GM21576 (cell line): ENCODE measurements around the gene RNF130.

Experiments used
- ATAC-seq: cut with Tn5 transposase; IDR thresholded peaks from one replicate; pipeline ENCODE4 v1.9.1; 2021; ENCODE audit warnings: mild to moderate bottlenecking, moderate library complexity; ENCODE audit not compliant: unreplicated experiment

RNF130 gene, protein sequence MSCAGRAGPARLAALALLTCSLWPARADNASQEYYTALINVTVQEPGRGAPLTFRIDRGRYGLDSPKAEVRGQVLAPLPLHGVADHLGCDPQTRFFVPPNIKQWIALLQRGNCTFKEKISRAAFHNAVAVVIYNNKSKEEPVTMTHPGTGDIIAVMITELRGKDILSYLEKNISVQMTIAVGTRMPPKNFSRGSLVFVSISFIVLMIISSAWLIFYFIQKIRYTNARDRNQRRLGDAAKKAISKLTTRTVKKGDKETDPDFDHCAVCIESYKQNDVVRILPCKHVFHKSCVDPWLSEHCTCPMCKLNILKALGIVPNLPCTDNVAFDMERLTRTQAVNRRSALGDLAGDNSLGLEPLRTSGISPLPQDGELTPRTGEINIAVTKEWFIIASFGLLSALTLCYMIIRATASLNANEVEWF

GRCh38 chr5:180071531-180072255, at the start of gene RNF130:
Gene RNF130 (minus strand): TSS chr5:180071759. CDS start chr5:180071702, 57 bp downstream.
- peak; percentile 59 for ATAC-seq

- ATAC-seq = no peak
Observed at GRCh38 chr5:180120237-180121101, 48.9 kb upstream of the RNF130 start.

GRCh38 chr5:180119903-180120236, 48.3 kb upstream of the RNF130 start:
- ATAC-seq = no peak

DNA sequence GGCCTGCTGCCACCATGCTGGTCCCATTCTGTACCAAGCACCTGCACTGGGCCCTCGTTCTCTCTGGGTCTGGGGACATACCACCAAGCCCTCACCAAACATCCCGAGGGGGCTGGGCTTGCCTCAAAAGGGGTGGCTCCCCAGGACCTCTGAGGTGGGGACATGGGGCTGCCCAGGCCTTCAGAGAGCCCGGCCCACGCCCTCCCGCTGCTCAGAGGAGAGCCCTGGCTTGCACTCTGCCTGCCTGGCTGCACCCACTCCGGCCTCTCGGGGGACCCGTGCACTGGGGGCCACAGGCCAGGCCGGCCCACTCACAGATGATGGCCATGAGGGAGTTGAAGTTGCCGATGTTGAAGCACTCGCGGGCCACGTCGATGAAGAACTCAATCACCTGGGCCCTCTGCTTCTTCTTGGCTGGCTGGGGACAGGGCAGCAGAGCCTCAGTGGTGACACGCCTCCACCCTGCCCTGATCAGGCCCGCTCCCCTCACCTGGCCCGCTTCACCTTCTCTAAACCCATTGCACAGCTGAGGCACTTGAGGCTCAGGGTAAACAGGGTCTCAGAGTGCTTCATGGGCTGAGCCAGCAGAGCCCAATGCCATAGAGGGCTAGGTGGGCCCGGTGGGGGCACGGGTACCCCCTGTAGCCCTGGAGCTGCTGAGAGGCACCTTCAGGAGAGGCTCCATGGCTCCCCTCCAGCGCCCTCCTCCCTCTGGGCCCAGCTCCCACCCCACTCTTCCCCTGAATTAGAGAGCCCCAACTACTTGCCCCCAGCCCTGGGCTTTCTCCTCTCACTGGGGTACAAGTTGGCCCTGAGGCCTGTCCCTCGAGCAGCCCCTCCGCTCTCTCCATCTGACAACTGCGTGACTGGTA, 47.7 kb upstream of the RNF130 start:
- no peak for ATAC-seq

DNA sequence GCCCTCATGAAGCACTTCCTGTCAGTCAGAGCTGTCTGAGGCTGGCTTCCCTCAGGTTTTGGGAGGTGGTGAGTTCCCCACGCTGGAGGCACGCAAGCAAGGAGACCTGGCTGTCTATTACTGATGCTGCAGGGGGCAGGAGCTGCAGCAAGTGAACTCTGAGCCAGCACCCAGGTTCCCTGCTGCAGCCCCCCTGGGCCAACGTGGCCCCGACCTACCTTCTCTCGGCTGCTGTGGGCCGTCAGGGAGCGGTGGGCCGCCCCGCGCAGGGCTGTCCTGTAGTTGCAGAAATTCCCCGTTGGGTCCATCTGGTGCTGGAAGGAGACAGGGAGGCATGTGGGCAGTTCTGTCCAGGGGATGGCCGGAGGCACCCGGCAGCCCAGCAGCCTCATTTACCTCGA, 46.8 kb upstream of the RNF130 start:
- ATAC-seq = no peak

DNA sequence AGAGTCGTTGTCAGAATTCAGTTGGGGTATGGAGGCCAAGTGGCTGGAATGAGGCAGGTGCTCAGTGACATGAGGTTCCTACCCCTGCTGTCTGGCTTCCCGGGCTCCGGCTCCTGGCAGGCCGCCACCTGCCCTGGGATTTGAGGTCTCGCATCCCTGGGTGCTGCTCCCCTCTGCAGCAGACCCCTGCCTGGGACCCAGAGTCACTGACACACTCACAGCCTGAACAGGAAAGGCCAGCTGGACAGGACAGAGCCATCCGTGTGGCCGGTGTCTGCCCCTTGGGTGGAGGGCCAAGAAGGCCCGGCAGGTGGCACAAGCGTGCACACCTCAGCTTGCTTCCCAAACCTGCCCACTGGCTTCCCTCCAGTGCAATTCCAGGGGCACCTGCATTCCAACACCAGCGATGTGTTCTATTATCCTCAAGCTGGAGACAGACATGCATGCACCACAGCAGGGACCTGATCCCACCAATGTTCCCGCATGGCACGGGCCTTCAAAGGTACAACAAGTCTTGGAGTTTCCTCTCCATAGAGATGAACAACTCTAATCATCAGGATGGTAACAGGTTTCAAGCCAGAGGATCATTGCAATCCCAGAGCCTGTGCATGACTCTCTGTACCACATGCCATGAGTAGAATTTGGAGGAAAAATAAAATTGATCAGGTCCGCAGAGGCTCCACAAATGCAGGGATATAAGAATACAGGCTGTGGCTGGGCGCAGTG, 45.6 kb upstream of the RNF130 start:
- no peak for ATAC-seq

- no peak for ATAC-seq
Observed at GRCh38 chr5:180116077-180116999, 44.8 kb upstream of the RNF130 start.

DNA sequence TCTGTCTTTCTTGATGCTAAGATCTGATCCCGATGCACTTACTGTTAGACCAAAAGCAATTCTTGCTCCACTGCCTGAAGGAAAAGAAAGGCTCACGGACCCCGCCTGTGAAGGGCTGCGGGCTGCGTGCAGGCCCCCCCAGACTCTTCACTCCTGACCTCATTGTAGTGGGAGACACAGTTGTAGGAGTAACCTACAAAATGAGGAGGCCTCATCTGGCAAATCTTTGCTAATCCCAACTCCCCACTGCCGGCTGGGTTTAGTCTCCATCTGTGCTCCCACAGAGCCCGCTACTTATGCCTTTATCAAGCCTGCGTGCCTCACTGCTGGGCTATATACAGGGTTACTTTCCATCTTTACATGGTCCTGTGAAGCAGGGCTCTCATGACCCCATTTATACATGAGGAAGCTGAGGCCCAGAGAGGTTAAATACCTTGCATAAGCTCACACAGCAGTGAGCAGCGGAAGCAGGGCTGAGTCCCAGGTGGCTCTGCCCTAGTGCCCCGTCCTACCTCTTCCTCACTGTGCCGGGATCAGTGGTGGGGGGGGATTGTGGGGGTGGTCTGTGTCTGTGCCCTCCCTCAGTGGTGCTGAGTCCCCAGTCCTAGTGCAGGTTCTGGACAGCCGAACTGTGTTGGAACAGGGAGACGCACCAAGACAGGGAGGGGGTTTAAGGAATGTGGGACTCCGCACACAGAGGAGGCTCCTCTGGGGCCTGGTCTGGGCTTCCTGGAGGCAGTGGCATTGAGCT, 43.9 kb upstream of the RNF130 start:
- ATAC-seq = no peak

DNA sequence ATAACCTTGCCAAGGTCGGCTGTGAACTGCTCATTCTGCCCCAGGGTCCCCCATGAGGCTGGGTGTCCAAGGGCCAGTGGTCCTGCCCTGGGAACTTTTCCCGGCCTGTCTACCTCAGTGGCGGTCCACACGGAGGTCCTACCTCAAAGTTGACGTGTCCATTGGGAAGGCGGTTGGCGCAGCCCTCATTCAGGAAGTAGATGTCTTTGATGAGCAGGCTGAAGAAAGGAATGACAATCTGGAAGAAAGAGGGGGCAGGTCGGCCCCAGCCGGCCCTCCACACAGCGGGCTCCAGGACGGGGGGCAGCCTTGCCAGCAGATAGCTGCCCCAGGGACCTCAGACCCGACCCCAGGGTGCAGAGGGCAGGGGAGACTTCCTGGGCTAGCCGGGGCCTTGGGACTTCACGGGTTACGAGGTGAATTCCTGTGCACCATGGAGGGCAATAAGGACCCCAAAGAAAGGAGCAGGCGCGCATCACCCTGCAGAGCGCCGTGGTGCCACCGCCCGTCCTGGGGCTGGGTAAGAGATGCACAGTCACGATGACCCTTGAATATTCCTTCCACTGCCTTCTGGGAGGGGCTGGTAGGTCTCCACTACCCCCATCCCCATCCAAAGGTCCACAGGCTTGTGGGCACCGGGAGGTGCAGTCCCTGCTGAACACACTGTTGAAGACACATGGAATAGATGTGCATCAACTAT, 42.9 kb upstream of the RNF130 start:
- ATAC-seq = no peak

DNA sequence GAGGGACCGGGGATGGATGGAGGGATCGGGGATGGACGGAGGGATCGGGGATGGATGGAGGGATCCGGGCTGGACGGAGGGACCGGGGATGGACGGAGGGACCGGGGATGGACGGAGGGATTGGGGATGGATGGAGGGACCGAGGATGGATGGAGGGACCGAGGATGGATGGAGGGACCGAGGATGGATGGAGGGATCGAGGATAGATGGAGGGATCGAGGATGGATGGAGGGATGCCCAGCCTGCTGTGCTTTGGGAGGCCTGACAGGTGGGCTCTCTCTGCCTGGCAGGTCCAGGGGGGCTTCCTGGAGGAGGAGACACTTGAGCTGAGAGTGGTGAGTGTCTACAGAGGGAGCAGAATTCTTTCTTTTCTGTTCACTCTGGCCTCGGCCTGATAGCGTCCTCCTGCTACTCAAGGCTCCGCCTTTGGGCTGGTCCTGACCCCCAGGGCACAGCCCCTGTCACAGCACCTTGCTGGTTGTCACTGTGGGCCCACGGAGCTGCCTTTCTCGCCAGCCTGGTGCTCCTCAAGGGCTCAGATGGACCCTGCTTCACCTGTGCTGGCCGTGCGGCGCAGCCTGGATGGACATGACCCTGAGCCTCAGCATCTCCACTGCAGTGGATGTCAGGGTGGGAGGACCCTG, 42.2 kb upstream of the RNF130 start:
- no peak for ATAC-seq

GRCh38 chr5:180112181-180112861, 40.8 kb upstream of the RNF130 start:
- no peak for ATAC-seq

GRCh38 chr5:180111273-180112002, 39.9 kb upstream of the RNF130 start:
- no peak for ATAC-seq

DNA sequence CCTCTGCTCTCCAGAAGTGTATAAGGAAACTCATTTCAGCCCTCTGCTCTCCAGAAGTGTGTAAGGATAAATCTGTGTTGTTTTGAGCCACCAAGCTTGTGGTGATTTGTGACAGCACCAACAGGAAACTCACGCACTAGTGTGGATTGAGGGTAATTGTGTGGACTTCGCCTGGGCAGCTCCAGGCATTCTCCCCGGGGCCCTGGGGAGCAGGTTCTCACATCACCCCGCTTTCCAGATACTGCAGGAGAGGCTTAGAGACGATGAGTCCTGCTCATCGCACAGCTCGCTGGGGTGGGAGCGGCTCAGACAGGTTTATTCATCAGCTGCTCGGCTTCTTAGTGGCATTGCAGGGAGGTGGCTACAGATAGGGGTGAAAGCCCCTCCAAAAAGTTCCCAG, 38.4 kb upstream of the RNF130 start:
- no peak for ATAC-seq

DNA sequence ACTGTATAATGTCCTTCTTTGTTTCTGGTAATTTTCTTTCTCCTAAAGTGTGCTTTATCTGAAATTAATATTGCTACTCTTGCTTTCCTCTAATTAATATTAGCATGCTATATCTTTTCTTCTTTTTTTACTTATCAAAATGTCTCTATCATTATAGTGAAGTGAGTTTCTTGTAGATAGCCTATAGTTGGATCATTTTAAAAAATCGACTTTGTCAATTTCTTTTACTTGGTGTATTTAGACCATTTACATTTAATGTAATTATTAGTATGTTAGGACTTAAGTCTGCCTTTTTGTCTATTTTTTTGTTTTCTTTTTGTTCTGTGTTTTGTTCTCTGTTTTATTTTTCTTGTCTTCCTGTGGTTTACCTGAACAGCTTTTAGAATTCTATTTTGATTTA, 35.4 kb upstream of the RNF130 start:
- no peak for ATAC-seq

- no peak for ATAC-seq
Observed at GRCh38 chr5:180105827-180106312, 34.3 kb upstream of the RNF130 start.

- ATAC-seq = no peak
Observed at GRCh38 chr5:180104168-180104530, 32.6 kb upstream of the RNF130 start.
